ENCODE data around the gene C12orf76. TPM values are rescaled to one million over a fixed set of nuclear protein-coding genes. Genes with fewer than 3 reads are reported as not detected.

Gene C12orf76
- polyA plus RNA-seq, 3 donors = 9.3 to 19.4 (median 10.6) TPM

DNA sequence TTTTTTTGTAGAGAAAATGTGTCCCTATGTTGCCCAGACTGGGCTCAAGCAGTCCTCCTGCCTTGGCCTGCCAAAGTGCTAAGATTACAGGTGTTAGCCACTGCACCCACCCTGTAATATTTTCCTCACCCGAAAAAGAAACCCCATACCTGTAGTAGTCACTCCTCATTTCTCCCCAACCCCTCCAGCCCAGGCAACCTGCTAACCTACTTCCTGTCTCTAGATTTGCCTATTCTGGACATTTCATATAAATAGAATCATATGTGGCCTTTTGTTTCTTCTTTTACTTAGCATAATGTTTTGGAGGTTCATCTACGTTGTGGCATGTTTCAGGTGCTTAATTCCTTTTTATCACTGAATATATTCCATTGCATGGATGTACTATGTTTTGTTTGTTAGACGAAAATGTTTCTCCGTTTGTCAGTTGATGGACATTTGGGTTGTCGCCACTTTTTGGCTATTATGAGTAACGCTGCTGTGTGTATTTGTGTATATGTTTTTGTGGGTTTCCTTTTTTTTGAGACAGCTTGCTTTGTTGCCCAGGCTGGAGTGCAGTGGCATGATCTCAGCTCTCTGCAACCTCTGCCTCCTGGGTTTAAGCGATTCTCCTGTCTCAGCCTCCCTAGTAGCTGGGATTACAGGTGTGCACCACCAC is 42.9 kb downstream of the C12orf76 start:
- Mint-ChIP-seq H3K27me3 (ENCODE audit: low read depth in 3 of 3) (peaks cover 0 to 2% (median 2%) of the 10 kb centered on the region in 3 donors), H3K9me3 (peaks cover 10 to 38% (median 33%) of the 10 kb centered on the region in 7 donors)

DNA sequence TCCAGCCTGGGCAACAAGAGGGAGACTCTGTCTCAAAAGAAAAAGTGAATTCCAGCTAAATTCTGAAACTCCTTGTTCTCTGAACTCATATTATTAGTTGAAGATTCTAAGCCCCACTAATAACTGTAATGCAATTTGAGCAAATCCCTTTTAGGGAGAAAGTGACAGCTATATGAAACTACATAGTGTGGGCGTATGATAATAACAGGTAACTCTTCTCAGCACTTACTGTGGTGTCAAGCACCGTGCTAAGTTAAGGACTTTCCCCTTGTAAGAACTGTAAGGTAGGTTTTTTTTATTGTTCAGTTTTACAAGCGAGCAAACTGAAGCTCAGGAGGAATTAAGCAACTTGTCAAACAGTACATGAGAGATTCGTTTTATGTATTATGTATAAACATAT is 43.7 kb downstream of the C12orf76 start:
- no peak for DNase-seq
- intact Hi-C loops (cut with micrococcal nuclease) = no loop called here
- peaks cover 10 to 38% (median 33%) of the 10 kb centered on the region in 7 donors for H3K9me3 Mint-ChIP-seq
- H3K27me3 ChIP-seq (ENCODE audit: control insufficient read depth in 2 of 2, insufficient read depth in 2 of 2, low read length in 2 of 2) = no peaks in the 10 kb centered on the region
- H3K36me3 Mint-ChIP-seq = peaks cover 31 to 55% of the 10 kb centered on the region in 2 donors
- H4K20me1 ChIP-seq (ENCODE audit: insufficient read depth, low read length) = peaks cover 57% of the 10 kb centered on the region
- H3K4me3 ChIP-seq (replicated peaks in 1 of 3; ENCODE audit: low read depth in 2 of 3, low read length in 3 of 3) = no peak overlapping the region
- no peak overlapping the region for H3K27ac ChIP-seq (ENCODE audit: low read depth in 1 of 2, low read length in 2 of 2)
- peaks cover 15 to 21% of the 10 kb centered on the region in 2 donors for H3K4me1 ChIP-seq (ENCODE audit: control insufficient read depth in 1 of 2, insufficient read depth in 2 of 2, low read length in 2 of 2)
- peaks cover 12 to 40% of the 10 kb centered on the region in 2 donors for H3K36me3 ChIP-seq (replicated peaks in 1 of 2; ENCODE audit: control insufficient read depth in 1 of 2, insufficient read depth in 2 of 2, low read length in 2 of 2)
- no peak overlapping the region for H3K9ac ChIP-seq (ENCODE audit: insufficient read depth, low read length, poor library complexity, severe bottlenecking)
- peaks cover 0 to 2% (median 2%) of the 10 kb centered on the region in 3 donors for H3K27me3 Mint-ChIP-seq (ENCODE audit: low read depth in 3 of 3)
- no peak overlapping the region for H2AFZ ChIP-seq (ENCODE audit: insufficient read depth, low read depth, low read length, poor library complexity, severe bottlenecking)
- WGBS (ENCODE audit: insufficient coverage) = no CpG with 5 or more reads among the region's 4 CpGs
- TF ChIP-seq, protein P1, sequence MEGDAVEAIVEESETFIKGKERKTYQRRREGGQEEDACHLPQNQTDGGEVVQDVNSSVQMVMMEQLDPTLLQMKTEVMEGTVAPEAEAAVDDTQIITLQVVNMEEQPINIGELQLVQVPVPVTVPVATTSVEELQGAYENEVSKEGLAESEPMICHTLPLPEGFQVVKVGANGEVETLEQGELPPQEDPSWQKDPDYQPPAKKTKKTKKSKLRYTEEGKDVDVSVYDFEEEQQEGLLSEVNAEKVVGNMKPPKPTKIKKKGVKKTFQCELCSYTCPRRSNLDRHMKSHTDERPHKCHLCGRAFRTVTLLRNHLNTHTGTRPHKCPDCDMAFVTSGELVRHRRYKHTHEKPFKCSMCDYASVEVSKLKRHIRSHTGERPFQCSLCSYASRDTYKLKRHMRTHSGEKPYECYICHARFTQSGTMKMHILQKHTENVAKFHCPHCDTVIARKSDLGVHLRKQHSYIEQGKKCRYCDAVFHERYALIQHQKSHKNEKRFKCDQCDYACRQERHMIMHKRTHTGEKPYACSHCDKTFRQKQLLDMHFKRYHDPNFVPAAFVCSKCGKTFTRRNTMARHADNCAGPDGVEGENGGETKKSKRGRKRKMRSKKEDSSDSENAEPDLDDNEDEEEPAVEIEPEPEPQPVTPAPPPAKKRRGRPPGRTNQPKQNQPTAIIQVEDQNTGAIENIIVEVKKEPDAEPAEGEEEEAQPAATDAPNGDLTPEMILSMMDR (IDR thresholded peaks at IDR 0.05) = no peak
- H3K79me2 ChIP-seq (ENCODE audit: insufficient read depth, low read length) = peaks cover 91% of the 10 kb centered on the region
- H3K4me1 Mint-ChIP-seq = peaks cover 38% of the 10 kb centered on the region
- no peak overlapping the region for H3K27ac Mint-ChIP-seq
- H3K4me3 Mint-ChIP-seq = no peak overlapping the region
- H3K9me3 ChIP-seq (replicated peaks in 1 of 2; ENCODE audit: control insufficient read depth in 1 of 2, insufficient read depth in 1 of 2, low read length in 2 of 2) = peaks cover 24 to 25% of the 10 kb centered on the region in 2 donors
- no peak overlapping the region for H3K4me2 ChIP-seq (replicated peaks; ENCODE audit: extremely low read depth, low read length, poor library complexity, severe bottlenecking)

More for the DNA sequence above, 42.9 kb downstream of the C12orf76 start:
- peaks cover 49% of the 10 kb centered on the region for H4K20me1 ChIP-seq (ENCODE audit: insufficient read depth, low read length)
- H3K9me3 ChIP-seq (replicated peaks in 1 of 2; ENCODE audit: control insufficient read depth in 1 of 2, insufficient read depth in 1 of 2, low read length in 2 of 2) = peaks cover 24 to 25% of the 10 kb centered on the region in 2 donors
- no peak overlapping the region for H3K4me2 ChIP-seq (replicated peaks; ENCODE audit: extremely low read depth, low read length, poor library complexity, severe bottlenecking)
- no peaks in the 10 kb centered on the region for H3K27me3 ChIP-seq (ENCODE audit: control insufficient read depth in 2 of 2, insufficient read depth in 2 of 2, low read length in 2 of 2)
- TF ChIP-seq, protein P1 (IDR thresholded peaks at IDR 0.05) = no peak
- no peak for DNase-seq
- H2AFZ ChIP-seq (ENCODE audit: insufficient read depth, low read depth, low read length, poor library complexity, severe bottlenecking) = no peak overlapping the region
- 96% methylated on average over 4 of the region's 7 CpGs for WGBS (ENCODE audit: insufficient coverage)
- peaks cover 91% of the 10 kb centered on the region for H3K79me2 ChIP-seq (ENCODE audit: insufficient read depth, low read length)
- H3K4me3 Mint-ChIP-seq = no peak overlapping the region
- peak overlapping the region in 1 of 2 donors; percentile 8 for H3K27ac ChIP-seq (ENCODE audit: low read depth in 1 of 2, low read length in 2 of 2)
- H3K4me1 Mint-ChIP-seq = peaks cover 35% of the 10 kb centered on the region
- peaks cover 12 to 40% of the 10 kb centered on the region in 2 donors for H3K36me3 ChIP-seq (replicated peaks in 1 of 2; ENCODE audit: control insufficient read depth in 1 of 2, insufficient read depth in 2 of 2, low read length in 2 of 2)
- H3K4me3 ChIP-seq (replicated peaks in 1 of 3; ENCODE audit: low read depth in 2 of 3, low read length in 3 of 3) = no peak overlapping the region
- H3K36me3 Mint-ChIP-seq = peaks cover 36 to 62% of the 10 kb centered on the region in 2 donors
- peak overlapping the region in 5 of 7 donors; percentile 42 to 72 (median 61) for H3K27ac Mint-ChIP-seq
- peaks cover 11 to 18% of the 10 kb centered on the region in 2 donors for H3K4me1 ChIP-seq (ENCODE audit: control insufficient read depth in 1 of 2, insufficient read depth in 2 of 2, low read length in 2 of 2)
- intact Hi-C loops (cut with micrococcal nuclease) = no loop called here
- no peak overlapping the region for H3K9ac ChIP-seq (ENCODE audit: insufficient read depth, low read length, poor library complexity, severe bottlenecking)

Measured in CD14-positive monocyte (primary cell).